ENCODE measurements around the gene RPS6KA1. TPM values are rescaled to one million over a fixed set of nuclear protein-coding genes. Genes with fewer than 3 reads are reported as not detected.

Gene RPS6KA1
- total and polyA plus RNA-seq, 2 of the 13 experiments (the other 11 are each of a cell fraction or from before 2014, with no cell fraction given): 19.6 to 24.2 TPM

DNA sequence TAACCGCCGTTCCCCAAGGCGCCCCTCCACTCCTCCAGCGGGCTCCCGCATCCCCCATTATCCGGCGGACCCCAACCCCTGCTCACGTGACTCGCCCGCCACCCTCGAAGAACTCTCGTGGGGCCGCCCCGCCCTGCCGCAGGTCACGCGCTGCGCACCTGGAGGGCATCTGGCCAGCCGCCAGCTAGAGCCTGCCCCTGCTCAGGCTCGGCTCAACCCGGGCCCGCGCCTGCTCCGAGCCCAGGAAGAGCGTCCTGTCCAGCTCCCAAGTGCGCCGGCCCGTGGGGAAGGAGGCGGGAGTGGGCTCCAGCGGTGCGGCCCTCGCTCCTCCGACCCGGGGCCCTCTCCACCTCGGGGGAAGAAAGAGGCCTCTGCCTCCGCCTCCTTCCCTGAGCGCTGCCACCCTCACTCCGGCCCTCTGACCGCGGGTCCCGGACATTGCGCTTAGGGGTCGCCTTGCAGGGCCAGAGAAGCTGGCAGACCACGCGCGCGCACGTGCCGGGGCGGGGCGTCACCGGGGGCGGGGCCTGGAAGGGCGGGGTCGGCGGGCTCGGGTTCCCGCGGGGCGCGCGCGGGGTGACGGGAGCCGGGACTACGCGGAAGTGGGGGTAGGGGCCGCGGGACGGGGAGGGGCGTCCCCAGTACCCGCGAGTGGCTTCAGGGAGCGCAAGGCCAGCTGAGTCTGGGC, 28.9 kb upstream of the RPS6KA1 start (continued):
- TF ChIP-seq ZNF207 (IDR thresholded peaks at IDR 0.05; ENCODE audit: borderline replicate concordance): no peak
- no peak for TF ChIP-seq POGZ (CRISPR knock-in tag; IDR thresholded peaks at IDR 0.05)
- TF ChIP-seq MEIS2 (CRISPR knock-in tag; IDR thresholded peaks at IDR 0.05): no peak
- peak; percentile 59 for TF ChIP-seq SAP130 (CRISPR knock-in tag; IDR thresholded peaks at IDR 0.05; ENCODE audit: low read depth)
- TF ChIP-seq RFXANK (CRISPR knock-in tag; IDR thresholded peaks at IDR 0.05): no peak
- 0 out of 2 replicates have a peak, but pooled peaks have one; percentile 11 for TF ChIP-seq LCORL (IDR thresholded peaks at IDR 0.05)
- 0 out of 2 replicates have a peak, but pooled peaks have one; percentile 12 for TF ChIP-seq LCORL (CRISPR knock-in tag; IDR thresholded peaks at IDR 0.05)
- no peak for TF ChIP-seq TSC22D2 (CRISPR knock-in tag; IDR thresholded peaks at IDR 0.05; ENCODE audit: borderline replicate concordance)
- TF ChIP-seq ELF1 (CRISPR knock-in tag; IDR thresholded peaks at IDR 0.05): peak; percentile 84; the same call in 1 of the 2 replicates
- TF ChIP-seq ZNF703 (CRISPR knock-in tag; IDR thresholded peaks at IDR 0.05; ENCODE audit: borderline replicate concordance): peak; percentile 71; the same call in 1 of the 2 replicates
- peak; percentile 91 for TF ChIP-seq ZMAT3 (CRISPR knock-in tag; conservative IDR thresholded peaks at IDR 0.05)
- peak; percentile 44; the same call in 1 of the 2 replicates for TF ChIP-seq NCOR1 (IDR thresholded peaks at IDR 0.05; ENCODE audit: borderline replicate concordance, low read length)
- no peak for TF ChIP-seq ZNF619 (CRISPR knock-in tag; IDR thresholded peaks at IDR 0.05)
- TF ChIP-seq, protein P1, sequence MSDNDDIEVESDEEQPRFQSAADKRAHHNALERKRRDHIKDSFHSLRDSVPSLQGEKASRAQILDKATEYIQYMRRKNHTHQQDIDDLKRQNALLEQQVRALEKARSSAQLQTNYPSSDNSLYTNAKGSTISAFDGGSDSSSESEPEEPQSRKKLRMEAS (IDR thresholded peaks at IDR 0.05): peak; percentile 92
- no peak for TF ChIP-seq ZNF264 (CRISPR knock-in tag; IDR thresholded peaks at IDR 0.05)
- TF ChIP-seq CEBPB (IDR thresholded peaks at IDR 0.05; ENCODE audit: borderline replicate concordance, low read depth, low read length): no peak
- TF ChIP-seq, protein P2, sequence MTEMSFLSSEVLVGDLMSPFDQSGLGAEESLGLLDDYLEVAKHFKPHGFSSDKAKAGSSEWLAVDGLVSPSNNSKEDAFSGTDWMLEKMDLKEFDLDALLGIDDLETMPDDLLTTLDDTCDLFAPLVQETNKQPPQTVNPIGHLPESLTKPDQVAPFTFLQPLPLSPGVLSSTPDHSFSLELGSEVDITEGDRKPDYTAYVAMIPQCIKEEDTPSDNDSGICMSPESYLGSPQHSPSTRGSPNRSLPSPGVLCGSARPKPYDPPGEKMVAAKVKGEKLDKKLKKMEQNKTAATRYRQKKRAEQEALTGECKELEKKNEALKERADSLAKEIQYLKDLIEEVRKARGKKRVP (CRISPR knock-in tag; IDR thresholded peaks at IDR 0.05): peak in 1 of 2 experiments; percentile 40; a peak in 2 of 4 replicates
- no peak for TF ChIP-seq ARNT (IDR thresholded peaks at IDR 0.05)
- TF ChIP-seq MTF2 (CRISPR knock-in tag; IDR thresholded peaks at IDR 0.05; ENCODE audit: borderline replicate concordance): peak; percentile 83; the same call in 1 of the 2 replicates
- peak; percentile 44; the same call in 1 of the 2 replicates for TF ChIP-seq WIZ (CRISPR knock-in tag; IDR thresholded peaks at IDR 0.05)
- TF ChIP-seq, protein P3, sequence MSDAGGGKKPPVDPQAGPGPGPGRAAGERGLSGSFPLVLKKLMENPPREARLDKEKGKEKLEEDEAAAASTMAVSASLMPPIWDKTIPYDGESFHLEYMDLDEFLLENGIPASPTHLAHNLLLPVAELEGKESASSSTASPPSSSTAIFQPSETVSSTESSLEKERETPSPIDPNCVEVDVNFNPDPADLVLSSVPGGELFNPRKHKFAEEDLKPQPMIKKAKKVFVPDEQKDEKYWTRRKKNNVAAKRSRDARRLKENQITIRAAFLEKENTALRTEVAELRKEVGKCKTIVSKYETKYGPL (CRISPR knock-in tag; IDR thresholded peaks at IDR 0.05): no peak
- peak; percentile 75 for TF ChIP-seq ZMYM4 (CRISPR knock-in tag; IDR thresholded peaks at IDR 0.05)
- TF ChIP-seq DPF2 (CRISPR knock-in tag; IDR thresholded peaks at IDR 0.05; ENCODE audit: borderline replicate concordance, low read depth): 0 out of 2 replicates have a peak, but pooled peaks have one; percentile 4
- TF ChIP-seq, protein P4, sequence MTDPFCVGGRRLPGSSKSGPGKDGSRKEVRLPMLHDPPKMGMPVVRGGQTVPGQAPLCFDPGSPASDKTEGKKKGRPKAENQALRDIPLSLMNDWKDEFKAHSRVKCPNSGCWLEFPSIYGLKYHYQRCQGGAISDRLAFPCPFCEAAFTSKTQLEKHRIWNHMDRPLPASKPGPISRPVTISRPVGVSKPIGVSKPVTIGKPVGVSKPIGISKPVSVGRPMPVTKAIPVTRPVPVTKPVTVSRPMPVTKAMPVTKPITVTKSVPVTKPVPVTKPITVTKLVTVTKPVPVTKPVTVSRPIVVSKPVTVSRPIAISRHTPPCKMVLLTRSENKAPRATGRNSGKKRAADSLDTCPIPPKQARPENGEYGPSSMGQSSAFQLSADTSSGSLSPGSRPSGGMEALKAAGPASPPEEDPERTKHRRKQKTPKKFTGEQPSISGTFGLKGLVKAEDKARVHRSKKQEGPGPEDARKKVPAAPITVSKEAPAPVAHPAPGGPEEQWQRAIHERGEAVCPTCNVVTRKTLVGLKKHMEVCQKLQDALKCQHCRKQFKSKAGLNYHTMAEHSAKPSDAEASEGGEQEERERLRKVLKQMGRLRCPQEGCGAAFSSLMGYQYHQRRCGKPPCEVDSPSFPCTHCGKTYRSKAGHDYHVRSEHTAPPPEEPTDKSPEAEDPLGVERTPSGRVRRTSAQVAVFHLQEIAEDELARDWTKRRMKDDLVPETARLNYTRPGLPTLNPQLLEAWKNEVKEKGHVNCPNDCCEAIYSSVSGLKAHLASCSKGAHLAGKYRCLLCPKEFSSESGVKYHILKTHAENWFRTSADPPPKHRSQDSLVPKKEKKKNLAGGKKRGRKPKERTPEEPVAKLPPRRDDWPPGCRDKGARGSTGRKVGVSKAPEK (CRISPR knock-in tag; IDR thresholded peaks at IDR 0.05; ENCODE audit: borderline replicate concordance): no peak
- TF ChIP-seq HNRNPK (IDR thresholded peaks at IDR 0.05; ENCODE audit: low read depth, low read length, poor library complexity, severe bottlenecking): peak; percentile 87
- TF ChIP-seq CBFB (CRISPR knock-in tag; IDR thresholded peaks at IDR 0.05): peak; percentile 29
- TF ChIP-seq ARID2 (CRISPR knock-in tag; IDR thresholded peaks at IDR 0.05; ENCODE audit: borderline replicate concordance): no peak
- no peak for TF ChIP-seq SRSF9 (IDR thresholded peaks at IDR 0.05; ENCODE audit: borderline replicate concordance, insufficient read depth, low read depth, low read length, poor library complexity, severe bottlenecking)
